Forelimb muscle (tissue), 1 donor: Measurements from ENCODE around the gene GXYLT2. TPM values are rescaled to one million over a fixed set of nuclear protein-coding genes. Genes with fewer than 3 reads are reported as not detected.
"Not testable (repeated sequence)": the region's sequence is repeated elsewhere in the genome, so short reads cannot be mapped to it uniquely, and the experiment has no call there.

Source experiments
- DNase-seq: peaks from one replicate; pipeline ENCODE4 v3.0.0-alpha.2; 2013; ENCODE audit warnings: low read depth
- polyA plus RNA-seq: library from polyadenylated mRNA; unstranded; fragments of 120-200 nt; gene quantifications from one replicate; pipeline ENCODE4 v1.2.1, GENCODE V29; 2013; ENCODE audit not compliant: insufficient read length

Gene GXYLT2
- polyA plus RNA-seq, 1 donor, result 28.2 TPM

- DNase-seq, result no peak
Measured at GRCh38 chr3:72973031-72973723, 85.3 kb downstream of the GXYLT2 start.

GRCh38 chr3:72973786-72974185, 85.9 kb downstream of the GXYLT2 start:
- DNase-seq, result no peak

- DNase-seq, result no peak
Measured at GRCh38 chr3:72974956-72975355, 87.1 kb downstream of the GXYLT2 start.

DNA sequence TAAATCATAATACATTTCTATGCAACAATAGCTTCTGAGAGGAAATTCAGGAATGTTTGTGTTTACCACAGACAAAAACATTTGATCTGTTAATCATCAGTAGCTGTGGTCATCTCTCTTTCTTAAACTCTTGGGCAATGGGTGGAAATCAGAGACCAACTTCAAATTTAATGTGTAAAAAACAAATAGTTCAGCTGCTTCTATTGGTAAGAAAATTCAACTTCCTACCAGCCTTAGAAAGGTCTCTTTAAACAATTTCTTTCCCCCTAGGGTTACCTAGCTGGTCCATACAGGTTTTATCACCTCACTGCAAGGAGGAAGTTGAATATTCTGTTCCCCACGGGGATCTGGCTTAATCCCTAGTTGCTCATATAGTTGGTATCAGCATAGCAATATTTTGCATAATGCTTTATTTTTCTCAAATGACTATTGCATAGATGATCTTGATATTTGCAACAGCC, 88.5 kb downstream of the GXYLT2 start:
- no peak for DNase-seq

GRCh38 chr3:72977060-72977808, 89.4 kb downstream of the GXYLT2 start:
- no peak for DNase-seq

- no peak for DNase-seq
Measured at GRCh38 chr3:72982609-72983366, 94.9 kb downstream of the GXYLT2 start.

GRCh38 chr3:72985576-72985975, 97.7 kb downstream of the GXYLT2 start:
- no peak for DNase-seq

DNA sequence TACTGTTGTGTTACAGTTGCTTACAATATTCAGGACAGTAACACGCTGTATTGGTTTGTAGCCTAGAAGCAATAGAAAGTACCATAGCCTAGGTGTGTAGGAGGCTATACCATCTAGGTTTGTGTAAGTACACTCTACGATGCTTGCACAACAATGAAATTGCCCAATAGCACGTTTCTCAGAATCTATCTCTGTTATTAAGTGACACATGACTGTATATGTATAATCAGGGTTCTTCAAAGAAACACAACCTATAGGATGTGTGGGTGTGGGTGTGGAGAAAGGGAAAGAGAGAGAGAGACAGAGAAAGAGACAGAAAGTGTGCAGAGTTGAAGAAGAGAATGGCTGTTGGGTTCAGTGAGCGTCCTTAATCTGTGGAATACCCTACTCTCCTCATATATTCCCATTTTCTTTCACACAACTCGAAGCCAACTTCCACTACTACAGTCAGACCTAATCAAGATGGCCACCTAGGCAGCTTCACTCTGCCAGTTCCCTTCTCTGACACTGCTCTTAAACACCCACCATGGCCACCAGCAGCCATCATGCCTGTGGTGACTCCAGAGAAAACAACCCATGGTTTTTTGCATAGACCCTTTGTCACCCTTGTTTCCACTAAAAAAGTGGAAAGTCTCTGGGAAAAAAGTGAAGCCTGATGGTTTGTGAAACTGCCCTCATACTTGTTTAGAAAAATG, 103.0 kb downstream of the GXYLT2 start:
- DNase-seq, result no peak

GRCh38 chr3:72991522-72991921, 103.7 kb downstream of the GXYLT2 start:
- DNase-seq, result no peak

GRCh38 chr3:72993391-72993790, 105.5 kb downstream of the GXYLT2 start:
- DNase-seq, result no peak

DNA sequence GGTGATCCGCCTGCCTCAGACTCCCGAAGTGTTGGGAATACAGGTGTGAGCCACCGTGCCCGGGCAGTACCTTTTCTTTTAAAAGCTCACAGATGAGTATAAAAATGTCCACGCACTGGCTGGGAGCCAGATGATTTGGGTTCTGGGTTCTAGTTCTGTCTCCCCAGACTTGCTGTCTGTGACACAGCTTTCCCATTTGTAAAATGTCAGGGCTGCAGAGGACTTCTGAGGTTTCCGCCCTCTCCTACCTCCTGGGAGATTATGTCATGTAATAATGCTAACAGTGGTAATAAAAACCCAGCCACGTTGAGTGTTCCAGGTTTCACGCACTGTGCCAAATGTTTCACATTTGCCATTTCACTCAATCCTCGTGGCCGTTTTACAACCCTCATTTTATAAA, 107.5 kb downstream of the GXYLT2 start:
- no peak for DNase-seq

DNA sequence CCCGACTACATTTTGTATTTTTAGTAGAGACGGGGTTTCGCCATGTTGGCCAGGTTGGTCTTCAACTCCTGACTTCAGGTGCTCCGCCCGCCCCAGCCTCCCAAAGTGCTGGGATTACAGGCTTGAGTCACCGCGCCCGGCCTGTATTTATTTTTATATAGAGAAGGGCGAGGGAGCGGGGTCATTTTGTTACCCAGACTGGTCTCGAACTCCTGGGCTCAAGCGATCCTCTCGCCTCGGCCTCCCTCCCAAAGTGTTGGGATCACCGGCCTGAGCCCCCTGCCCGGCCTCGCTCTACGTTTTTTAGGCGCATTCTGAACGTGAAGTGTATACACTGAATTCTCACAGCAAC, 108.3 kb downstream of the GXYLT2 start:
- no peak for DNase-seq

DNA sequence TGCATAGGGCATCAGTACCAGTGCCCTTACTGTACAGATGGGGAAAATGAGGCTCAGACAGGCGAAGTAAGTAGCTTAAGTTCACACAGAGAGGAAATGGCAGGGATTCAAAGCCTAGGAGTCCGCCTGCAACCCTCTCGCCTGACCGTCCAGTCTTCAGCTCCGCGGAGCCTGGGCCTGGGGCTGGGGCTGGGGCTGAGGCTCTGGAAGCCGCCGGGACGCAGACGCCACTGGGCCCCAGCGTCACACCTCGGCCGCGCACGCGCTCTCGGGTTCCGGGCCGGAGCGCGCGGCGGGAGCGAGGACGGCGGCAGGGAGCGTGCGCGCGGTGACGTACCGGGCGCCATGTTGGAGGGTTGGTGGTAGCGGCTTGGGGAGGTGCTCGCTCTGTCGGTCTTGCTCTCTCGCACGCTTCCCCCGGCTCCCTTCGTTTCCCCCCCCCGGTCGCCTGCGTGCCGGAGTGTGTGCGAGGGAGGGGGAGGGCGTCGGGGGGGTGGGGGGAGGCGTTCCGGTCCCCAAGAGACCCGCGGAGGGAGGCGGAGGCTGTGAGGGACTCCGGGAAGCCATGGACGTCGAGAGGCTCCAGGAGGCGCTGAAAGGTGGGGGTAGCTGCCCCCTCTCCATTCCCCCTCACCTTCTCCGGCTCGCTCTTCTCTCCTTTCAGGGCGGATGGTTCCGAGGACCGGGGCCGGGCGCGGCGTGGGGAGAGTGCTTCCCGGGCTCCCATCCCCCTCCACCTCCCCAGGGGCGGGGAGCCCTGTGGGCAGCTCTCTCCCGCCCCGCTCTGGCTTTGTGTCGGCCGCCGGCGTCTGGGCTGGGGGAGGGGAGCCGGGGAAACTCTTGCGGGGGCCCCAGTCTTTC, 108.9 kb downstream of the GXYLT2 start, which contains the start of gene PPP4R2:
PPP4R2 (plus strand) TSS at position 339 of the 861 bp plus-strand sequence; CDS start at position 566, 227 bp downstream.
- peak; percentile 61 for DNase-seq

GRCh38 chr3:72997421-72997961, 109.6 kb downstream of the GXYLT2 start:
- DNase-seq, result no peak

GRCh38 chr3:72998466-72998865, 110.6 kb downstream of the GXYLT2 start:
- no peak for DNase-seq

DNA sequence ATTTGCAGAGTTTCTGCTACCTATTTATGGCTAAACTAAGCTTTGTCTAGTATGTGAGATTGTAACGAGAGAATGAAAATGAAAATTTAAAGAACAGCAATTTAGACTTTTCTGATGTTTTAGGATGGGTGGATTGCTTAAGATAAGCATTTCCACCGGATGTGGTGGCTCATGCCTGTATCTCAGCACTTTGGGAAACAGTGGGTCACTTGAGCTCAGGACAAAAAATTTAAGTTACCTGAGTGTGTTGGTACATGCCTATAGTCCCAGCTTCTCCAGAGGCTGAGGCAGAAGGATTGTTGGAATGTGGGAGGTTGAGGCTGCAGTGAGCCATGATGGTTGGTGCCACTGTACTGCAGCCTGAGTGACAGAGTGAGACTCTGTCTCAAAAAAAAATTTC, 112.1 kb downstream of the GXYLT2 start:
- DNase-seq, result no peak

GRCh38 chr3:73003050-73003449, 115.2 kb downstream of the GXYLT2 start:
- DNase-seq, result not testable (repeated sequence)

DNA sequence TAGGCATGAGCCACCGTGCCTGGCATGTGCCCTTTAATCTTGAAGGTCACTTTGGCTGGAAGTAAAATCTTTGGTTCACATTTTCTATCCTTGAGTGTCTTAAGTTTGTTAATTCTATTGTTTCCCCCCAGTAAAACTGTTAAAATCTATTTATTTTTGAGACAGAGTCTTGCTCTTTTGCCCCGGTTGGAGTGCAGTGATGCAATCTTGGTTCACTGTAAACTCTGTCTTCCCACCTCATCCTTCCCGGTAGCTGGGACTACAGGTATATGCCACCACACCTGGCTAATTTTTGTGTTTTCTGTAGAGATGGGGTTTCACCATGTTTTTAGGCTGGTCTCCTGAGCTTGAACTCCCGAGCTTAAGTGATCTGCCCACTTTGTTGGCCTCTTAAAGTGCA, 116.5 kb downstream of the GXYLT2 start:
- DNase-seq, result no peak

- DNase-seq, result no peak
Measured at GRCh38 chr3:73007992-73008712, 120.3 kb downstream of the GXYLT2 start.

- no peak for DNase-seq
Measured at GRCh38 chr3:73009008-73009407, 121.2 kb downstream of the GXYLT2 start.
